GM12875 (cell line): ENCODE results near the gene SLC11A2.

Source experiments
- H3K4me3 ChIP-seq: one replicate; pipeline ENCODE4 v1.5.1; 2011; ENCODE audit warnings: low read depth, low read length, control low read depth
- TF ChIP-seq, protein P1 (sequence below): IDR thresholded peaks from 2 replicates; pipeline ENCODE4 v1.5.1; 2011; ENCODE audit warnings: low read depth, mild to moderate bottlenecking, control low read depth, inconsistent platforms, low read length, moderate library complexity, borderline replicate concordance; ENCODE audit not compliant: insufficient read depth

The SLC11A2 gene

DNA sequence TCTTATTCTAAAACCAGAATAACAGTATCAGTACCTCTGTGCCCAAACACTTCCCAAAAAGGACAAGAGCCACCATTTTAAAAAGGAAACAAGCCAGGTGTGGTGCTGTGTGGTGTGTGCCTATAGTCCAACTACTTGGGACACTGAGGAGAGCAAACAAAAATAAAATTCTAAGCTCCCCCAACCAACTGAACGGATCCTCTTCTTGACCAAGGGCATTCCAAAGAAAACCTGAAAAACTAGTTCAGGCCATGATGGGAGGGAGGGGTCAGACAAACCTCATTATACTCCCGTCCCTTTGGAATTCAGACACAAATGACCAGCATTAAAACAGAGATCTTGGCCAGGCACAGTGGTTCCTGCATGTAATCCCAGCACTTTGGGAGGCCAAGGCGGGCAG, 20.5 kb downstream of the SLC11A2 start:
- H3K4me3 ChIP-seq, result no peak overlapping the region
- TF ChIP-seq, protein P1, sequence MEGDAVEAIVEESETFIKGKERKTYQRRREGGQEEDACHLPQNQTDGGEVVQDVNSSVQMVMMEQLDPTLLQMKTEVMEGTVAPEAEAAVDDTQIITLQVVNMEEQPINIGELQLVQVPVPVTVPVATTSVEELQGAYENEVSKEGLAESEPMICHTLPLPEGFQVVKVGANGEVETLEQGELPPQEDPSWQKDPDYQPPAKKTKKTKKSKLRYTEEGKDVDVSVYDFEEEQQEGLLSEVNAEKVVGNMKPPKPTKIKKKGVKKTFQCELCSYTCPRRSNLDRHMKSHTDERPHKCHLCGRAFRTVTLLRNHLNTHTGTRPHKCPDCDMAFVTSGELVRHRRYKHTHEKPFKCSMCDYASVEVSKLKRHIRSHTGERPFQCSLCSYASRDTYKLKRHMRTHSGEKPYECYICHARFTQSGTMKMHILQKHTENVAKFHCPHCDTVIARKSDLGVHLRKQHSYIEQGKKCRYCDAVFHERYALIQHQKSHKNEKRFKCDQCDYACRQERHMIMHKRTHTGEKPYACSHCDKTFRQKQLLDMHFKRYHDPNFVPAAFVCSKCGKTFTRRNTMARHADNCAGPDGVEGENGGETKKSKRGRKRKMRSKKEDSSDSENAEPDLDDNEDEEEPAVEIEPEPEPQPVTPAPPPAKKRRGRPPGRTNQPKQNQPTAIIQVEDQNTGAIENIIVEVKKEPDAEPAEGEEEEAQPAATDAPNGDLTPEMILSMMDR, result no peak

DNA sequence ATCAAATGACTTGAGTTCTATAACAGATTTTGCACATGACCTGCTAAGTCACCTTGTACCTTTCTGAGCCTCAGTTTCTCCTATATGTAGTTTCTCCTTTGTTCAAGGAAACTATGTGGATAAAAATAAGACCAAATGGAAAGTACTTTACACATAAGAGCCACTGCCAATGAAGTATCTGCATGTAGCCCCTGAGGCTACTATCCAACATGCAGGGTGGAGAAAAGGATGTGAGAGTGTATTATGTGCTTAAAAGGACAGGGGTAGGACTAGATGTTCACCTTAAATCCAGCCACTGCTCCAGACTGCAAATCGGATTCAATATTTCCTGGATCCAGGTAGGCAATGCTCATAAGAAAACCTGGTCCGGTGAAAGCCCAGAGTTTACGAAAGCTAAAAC, 21.2 kb downstream of the SLC11A2 start:
- no peak overlapping the region for H3K4me3 ChIP-seq
- TF ChIP-seq, protein P1, result no peak

DNA sequence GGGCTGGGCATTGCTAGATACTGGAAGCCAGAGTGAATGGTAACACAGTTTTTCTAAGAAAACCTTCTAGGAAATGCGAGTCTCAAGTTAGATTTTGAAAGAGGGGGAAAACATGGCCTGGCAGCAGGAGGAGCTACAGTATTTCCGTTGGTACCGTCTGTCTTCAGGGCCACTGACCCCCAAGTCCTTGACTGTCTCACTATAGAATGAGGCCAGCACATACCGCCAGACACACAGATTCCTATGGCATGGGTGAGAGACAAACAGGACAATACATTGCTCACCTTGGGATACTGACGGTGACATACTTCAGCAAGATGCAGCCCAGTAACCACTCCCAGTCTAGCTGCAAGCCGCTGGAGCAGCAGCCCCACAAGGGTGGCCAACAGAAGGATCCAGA, 21.7 kb downstream of the SLC11A2 start:
- H3K4me3 ChIP-seq, result no peak overlapping the region
- TF ChIP-seq, protein P1, result no peak

DNA sequence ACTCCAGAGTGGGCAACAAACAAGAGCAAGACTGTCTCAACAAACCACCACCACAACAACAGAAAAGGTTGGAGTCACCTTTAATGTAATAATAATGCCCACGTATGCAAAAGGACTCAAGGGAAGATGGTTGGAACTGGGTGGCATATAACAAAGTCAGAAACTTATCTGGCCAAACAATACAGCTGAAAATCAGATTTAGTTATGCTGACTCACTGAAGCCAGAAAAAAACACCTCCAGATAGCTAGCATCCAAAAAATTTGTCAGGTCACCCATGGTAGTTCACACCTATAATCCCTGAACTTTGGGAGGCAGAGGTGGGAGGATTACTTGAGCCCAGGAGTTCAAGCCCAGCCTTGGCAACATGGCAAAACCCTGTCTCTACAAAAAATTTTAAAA, 24.4 kb downstream of the SLC11A2 start:
- no peak overlapping the region for H3K4me3 ChIP-seq
- TF ChIP-seq, protein P1, result no peak

DNA sequence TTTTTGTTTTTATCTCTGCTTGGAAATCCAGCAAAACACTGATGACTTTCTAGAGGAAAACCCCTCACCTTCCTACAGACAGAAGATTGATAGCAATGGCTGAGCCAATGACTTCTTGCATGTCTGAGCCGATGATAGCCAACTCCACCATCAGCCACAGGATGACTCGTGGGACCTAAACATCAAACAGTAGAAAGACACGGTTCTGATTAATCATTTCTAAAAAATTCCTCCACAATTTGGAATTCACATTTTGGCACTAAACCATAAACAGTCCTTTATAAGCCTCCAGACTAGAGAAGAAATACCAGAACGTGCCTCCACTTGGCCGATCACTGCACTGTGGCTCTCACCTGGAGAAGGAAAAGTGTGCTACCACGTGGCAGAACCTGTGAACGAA, 25.9 kb downstream of the SLC11A2 start:
- no peak overlapping the region for H3K4me3 ChIP-seq
- TF ChIP-seq, protein P1, result no peak

DNA sequence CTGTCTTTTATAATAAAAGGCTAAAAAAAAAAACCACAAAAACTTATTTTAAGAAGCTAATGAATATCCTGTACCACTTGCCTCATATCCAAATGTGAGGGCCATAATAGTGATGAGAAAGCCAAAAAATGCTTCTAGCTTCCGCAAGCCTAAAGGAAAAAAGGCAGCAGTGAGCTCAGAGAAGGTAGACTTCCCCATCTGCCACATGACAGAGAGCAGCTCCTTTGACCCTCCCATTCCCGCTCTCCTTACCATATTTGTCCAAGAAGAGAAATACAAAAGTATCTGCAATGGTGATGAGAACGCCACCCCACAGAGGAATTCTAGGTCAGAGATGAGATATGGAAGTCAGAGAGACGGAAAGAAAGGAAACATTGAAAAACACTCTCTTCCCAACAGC, 27.1 kb downstream of the SLC11A2 start:
- H3K4me3 ChIP-seq, result no peak overlapping the region
- TF ChIP-seq, protein P1, result no peak

DNA sequence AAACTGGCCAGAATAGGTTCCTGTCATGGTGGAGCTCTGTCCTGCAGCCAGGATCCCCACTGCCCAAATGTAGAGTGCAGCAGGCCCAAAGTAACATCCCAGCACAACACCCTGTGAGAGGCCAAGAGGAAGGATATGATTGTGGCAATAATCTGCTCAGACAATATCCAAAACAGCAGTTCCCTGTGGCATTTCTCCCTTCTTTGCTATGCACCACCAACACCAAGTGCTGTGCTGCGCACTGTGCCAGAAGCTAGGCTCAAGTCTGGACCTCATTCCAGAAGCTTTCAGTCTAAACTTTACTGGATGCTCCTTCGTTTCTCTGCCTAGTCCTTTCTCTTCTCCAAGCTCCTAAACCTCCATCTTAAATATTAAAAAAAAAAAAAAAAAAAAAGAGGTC, 33.4 kb downstream of the SLC11A2 start:
- H3K4me3 ChIP-seq, result no peak overlapping the region
- TF ChIP-seq, protein P1, result no peak
